ENCODE measurements around the gene SSBP2.
"Not testable (repeated sequence)": the region's sequence is repeated elsewhere in the genome, so short reads cannot be mapped to it uniquely, and the experiment has no call there.

The SSBP2 gene

GRCh38 chr5:81650987-81651386 lies 99.9 kb downstream of the SSBP2 start:
- no peak for DNase-seq

DNA sequence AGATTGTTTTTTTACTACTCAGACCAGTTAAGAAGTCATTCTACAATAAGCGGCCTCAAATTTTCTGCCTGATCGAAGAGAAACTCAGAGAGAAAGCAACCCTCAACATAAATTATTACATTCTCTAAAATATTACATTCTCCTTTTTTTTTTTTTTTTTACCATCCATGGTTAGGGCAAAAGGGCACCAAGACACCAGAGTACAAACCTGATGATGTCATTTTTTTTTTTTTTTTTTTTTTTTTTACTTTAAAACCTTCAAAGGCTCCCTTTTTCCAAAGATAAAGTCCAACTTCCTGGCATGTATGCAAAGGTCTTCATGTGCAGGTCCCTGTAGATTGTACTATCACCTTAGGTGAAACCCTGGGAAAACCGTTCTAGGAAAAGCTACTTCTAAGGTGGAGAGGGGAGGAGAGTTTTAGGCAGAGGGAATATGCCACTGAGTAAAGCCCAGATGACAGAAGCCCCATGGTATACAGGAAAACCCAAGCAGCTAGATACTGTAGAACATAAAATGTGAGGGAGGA lies 104.4 kb downstream of the SSBP2 start:
- no peak for DNase-seq

- DNase-seq, result no peak
Observed at GRCh38 chr5:81642210-81642609, 108.7 kb downstream of the SSBP2 start.

GRCh38 chr5:81639556-81639955 lies 111.3 kb downstream of the SSBP2 start:
- DNase-seq, result no peak

DNA sequence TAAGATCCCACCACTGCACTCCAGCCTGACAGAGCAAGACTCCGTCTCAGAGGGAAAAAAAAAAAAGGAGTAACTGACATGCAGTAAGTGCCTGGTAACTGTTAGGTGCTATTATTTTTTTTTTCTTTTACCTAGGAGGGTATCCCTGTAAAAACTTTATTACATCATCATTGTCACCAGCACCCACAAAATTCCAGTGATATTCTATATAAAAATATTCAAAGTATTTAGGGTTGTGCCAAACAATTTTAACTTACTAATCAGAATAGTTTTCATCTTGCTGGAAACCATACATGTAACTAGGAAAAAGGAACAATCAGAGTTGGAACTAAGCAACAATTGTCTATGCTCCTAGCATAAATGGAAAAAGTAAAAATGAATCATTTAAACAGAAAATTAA lies 112.4 kb downstream of the SSBP2 start:
- DNase-seq, result no peak

DNA sequence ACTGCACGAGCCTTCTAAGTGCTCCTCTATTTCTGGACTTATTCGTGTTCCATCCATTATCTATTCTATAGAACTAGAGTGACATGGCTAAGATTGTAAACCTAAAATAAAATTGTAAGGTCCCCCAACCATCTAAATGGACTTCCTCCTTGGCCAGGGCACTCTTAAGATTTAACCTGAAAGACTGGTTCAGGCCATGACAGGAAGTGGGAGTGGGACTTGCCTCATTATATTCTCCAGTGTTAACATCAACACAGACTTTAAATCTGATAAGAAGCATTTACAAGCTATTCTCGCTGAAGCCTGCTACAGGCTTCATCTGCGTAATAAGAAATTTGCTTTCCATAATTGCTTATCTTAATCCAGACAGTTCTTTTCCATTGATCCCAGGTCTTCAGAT lies 117.0 kb downstream of the SSBP2 start:
- DNase-seq, result no peak

- DNase-seq, result no peak
Observed at GRCh38 chr5:81633471-81633870, 117.4 kb downstream of the SSBP2 start.

DNA sequence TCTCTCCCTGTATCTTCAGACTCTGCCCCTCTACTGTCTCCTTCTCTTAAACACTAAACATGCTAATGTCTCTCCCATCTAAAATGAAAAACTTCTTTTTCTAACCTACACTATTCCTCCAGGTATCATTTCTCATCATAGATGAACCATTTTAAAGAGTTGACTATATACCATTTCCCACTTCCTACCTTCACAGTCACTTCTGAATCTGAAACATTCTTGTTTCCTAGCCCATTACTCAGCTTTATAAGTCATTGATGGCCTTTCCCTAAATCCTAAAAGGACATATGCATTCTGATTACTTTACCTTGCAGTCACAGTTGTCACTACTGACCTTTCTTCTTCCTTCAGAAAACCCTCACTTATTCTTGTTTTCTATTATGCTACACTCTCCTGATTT lies 118.2 kb downstream of the SSBP2 start:
- DNase-seq, result no peak

- no peak for DNase-seq
Observed at GRCh38 chr5:81631621-81632020, 119.3 kb downstream of the SSBP2 start.

DNA sequence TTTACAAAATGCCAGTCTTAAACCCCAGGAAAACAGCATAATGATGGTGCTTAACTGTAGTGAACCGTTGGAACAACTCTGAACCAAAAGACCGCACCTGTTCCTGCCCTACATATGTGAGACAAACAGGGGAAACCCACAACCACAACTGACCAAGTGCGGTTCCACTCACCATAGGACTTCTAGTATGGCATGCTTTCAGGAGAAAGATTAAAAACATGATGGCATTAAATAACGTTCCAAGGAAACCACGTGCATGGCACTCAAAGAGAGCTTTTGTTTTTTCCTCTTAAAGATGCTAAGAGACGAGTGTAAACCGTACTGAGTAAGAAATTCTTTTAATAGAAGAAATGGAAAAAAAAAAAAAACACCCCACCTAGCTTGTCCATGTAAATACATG lies 119.8 kb downstream of the SSBP2 start:
- no peak for DNase-seq

DNA sequence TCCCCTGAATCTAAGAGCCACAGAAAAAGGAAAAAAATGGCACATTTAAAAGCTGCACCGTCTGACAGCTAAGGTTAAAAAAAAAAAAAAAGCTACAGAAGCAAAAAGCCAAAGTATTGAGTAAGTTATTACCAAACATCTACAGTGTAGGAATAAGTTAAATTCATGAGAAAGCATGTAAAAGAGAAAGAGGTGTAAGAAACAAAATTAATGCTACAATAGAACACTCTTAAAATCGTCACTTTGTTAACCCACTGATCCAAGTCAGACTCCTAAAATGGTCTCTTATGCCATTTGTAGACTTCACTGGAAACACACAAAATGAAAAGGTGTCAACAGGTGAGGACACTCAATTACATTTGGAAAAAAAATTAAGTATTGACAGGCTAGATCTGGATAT lies 120.2 kb downstream of the SSBP2 start:
- no peak for DNase-seq

GRCh38 chr5:81629986-81630385 lies 120.9 kb downstream of the SSBP2 start:
- DNase-seq, result no peak

DNA sequence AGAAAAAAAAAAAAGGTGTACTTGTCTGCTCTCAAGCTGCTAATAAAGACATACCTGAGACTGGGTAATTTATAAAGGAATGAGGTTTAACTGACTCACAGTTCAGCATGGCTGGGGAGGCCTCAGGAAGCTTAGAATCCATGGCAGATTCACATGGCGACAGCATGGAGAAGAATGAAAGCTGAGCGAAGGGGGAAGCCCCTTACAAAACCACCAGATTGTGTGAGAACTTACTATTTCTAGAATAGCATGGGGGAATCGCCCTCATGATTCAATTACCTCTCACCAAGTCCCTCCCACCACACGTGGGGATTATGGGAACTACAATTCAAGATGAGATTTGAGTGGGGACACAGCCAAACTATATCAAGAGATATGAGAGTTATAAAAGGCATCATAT lies 122.8 kb downstream of the SSBP2 start:
- DNase-seq, result not testable (repeated sequence)

DNA sequence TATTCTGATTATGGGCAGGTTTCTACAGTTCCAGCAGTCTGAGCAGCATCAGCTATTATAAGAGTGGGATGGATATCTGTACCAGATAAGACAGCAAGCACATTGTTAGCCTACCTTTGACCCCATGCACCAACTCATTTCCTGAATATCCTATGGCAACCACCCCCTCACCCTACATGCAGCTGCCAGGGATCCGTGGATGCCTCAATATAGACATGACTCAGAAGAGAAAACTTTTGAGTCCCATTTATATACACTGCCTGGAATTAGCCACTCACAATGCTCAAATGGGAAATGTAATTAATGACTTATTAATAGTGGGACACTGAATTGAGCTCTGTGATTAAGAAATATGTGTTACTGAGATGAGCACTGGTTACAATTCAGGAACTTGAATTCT lies 124.4 kb downstream of the SSBP2 start:
- no peak for DNase-seq

GRCh38 chr5:81609810-81610375 lies 141.0 kb downstream of the SSBP2 start:
- no peak for DNase-seq

- DNase-seq, result no peak
Observed at GRCh38 chr5:81608976-81609375, 141.9 kb downstream of the SSBP2 start.

DNA sequence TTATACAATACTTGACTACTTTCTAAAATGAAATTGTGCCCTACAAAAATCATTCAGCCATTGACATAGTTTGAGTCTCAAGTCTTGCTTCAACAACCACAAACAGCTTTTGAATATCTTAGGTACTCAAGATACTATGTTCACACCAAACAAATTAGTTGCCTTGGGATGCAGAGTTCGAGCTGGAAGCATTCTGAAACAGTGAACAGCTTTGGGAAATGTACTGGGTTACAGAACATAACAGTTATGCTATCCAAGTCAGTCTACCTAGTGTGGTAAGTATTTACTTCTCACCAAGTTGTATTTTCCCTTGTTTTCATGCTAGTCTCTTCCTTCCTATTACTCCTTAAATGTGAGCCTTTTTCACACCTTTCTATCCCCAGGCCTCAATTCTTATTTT lies 143.2 kb downstream of the SSBP2 start:
- no peak for DNase-seq

DNA sequence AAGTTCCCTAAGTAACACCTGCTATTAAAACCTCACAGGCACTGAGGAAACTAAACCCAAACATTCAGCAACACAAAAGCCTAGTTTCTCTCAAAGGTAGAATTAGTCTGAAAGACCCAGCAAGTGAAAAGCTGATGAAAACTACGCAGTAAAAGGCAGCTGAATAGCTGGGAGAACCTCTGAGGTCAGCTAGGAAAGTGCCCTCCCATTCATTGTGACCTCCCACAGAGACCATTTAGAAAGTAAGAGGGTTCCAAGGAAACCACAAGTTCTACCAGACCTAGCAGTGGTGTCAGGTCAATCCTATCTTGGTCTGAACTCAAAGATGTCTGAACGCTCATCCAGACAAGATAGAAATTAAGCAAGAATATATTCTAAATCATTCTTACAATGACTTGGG lies 144.7 kb downstream of the SSBP2 start:
- DNase-seq, result no peak

- DNase-seq, result no peak
Observed at GRCh38 chr5:81605299-81605698, 145.6 kb downstream of the SSBP2 start.

DNA sequence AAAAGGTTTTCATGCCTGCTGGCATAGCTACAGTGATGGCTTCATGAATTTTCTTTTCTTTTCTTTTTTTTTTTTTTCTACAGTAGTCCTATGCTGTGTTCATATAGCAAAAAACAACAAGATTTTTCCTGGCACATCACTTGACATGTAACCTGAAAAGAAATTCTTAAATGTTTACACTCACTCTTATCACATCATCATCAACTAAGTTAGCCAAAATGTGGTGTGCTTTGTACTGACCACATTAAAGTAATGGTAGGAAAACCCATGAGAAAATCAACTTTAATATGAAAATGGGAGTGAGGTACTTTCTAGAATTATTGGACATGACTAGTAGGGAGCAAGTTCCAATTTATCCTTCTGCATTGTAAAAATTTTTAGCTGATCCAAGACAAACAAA lies 146.7 kb downstream of the SSBP2 start:
- no peak for DNase-seq

DNA sequence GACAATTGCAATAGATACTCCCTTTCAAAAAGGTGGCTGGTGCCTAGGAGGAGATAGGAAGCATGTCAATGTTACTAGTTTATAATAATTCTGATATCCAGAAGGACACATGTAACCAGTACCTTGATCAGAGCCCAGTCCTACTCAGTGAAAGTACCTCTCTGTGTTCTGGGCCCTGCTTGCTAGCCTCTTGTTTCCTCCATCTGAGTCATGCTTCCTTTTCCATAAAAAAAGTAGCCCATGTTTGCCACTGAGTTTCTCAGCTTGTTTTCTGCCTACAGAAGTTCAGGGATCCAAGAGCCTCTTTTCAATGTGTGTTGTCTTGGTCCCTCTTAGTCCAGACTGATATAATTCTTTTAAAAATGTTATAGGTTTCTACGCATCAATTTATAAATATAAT lies 149.0 kb downstream of the SSBP2 start:
- no peak for DNase-seq

DNA sequence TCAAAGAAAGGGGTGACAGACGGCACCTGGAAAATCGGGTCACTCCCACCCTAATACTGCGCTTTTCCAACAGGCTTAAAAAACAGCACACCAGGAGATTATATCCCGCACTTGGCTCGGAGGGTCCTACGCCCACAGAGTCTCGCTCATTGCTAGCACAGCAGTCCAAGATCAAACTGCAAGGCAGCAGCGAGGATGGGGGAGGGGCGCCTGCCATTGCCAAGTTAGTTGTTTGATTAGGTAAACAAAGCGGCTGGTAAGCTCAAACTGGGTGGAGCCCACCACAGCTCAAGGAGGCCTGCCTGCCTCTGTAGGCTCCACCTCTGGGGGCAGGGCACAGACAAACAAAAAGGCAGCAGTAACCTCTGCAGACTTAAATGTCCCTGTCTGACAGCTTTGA lies 158.8 kb downstream of the SSBP2 start:
- DNase-seq, result not testable (repeated sequence)

GRCh38 chr5:81590498-81591384 lies 160.2 kb downstream of the SSBP2 start:
- DNase-seq, result no peak

GRCh38 chr5:81579262-81579924 lies 171.5 kb downstream of the SSBP2 start:
- no peak for DNase-seq

Data from activated gamma-delta T cell (primary cell).